IMR-90 (cell line): ENCODE measurements around the gene EHBP1.

ENCODE experiments used
- BHLHE40 ChIP-seq: fragments of 150-350 bp; IDR thresholded peaks from 2 replicates; pipeline ENCODE4 v1.6.1; 2016; ENCODE audit warnings: mild to moderate bottlenecking, low read depth, low read length
- CEBPB ChIP-seq: IDR thresholded peaks from 2 replicates; pipeline ENCODE4 v1.6.1; 2012; ENCODE audit warnings: low read depth, low read length, improper control_type of control experiment
- CTCF ChIP-seq: conservative IDR thresholded peaks from 2 replicates; pipeline ENCODE4 v1.5.1; 2012; ENCODE audit warnings: mild to moderate bottlenecking, low read depth, low read length, improper control_type of control experiment
- FOS ChIP-seq: fragments of 150-350 bp; IDR thresholded peaks from 2 replicates; pipeline ENCODE4 v1.6.1; 2016; ENCODE audit warnings: low read depth, low read length
- MAFK ChIP-seq: IDR thresholded peaks from 2 replicates; pipeline ENCODE4 v1.6.1; 2012; ENCODE audit warnings: low read depth, low read length, improper control_type of control experiment
- MXI1 ChIP-seq: IDR thresholded peaks from 2 replicates; pipeline ENCODE4 v1.6.1; 2012; ENCODE audit warnings: low read depth, mild to moderate bottlenecking, low read length, moderate library complexity, borderline replicate concordance
- POLR2A ChIP-seq: IDR thresholded peaks from 2 replicates; pipeline ENCODE4 v1.6.1; 2012; ENCODE audit warnings: mild to moderate bottlenecking, low read depth, low read length
- RAD21 ChIP-seq: IDR thresholded peaks from 2 replicates; pipeline ENCODE4 v1.6.1; 2012; ENCODE audit warnings: low read length, improper control_type of control experiment
- TF ChIP-seq, protein P1 (sequence below): fragments of 150-350 bp; IDR thresholded peaks from 2 replicates; pipeline ENCODE4 v1.6.1; 2017; ENCODE audit warnings: mild to moderate bottlenecking, antibody characterized with exemption, low read length, low read depth

GRCh38 chr2:62716768-62717167 is 11.3 kb downstream of the EHBP1 start:
- TF ChIP-seq CTCF, result no peak
- TF ChIP-seq, protein P1, sequence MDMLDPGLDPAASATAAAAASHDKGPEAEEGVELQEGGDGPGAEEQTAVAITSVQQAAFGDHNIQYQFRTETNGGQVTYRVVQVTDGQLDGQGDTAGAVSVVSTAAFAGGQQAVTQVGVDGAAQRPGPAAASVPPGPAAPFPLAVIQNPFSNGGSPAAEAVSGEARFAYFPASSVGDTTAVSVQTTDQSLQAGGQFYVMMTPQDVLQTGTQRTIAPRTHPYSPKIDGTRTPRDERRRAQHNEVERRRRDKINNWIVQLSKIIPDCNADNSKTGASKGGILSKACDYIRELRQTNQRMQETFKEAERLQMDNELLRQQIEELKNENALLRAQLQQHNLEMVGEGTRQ, result no peak
- no peak for TF ChIP-seq MAFK
- TF ChIP-seq RAD21, result no peak
- no peak for TF ChIP-seq POLR2A
- TF ChIP-seq FOS, result no peak
- no peak for TF ChIP-seq BHLHE40
- no peak for TF ChIP-seq CEBPB
- TF ChIP-seq MXI1, result no peak
